HL-60 (cell line): ENCODE measurements around the gene SFMBT2.

Experiments used
- DNase-seq, 2 experiments: peaks; one replicate each; pipeline ENCODE4 v3.0.0-alpha.2; 2010 to 2020; ENCODE audit warnings: low read depth in 1 of 2, low spot score in 1 of 2
- H3K27ac ChIP-seq: fragments of 250-450 bp; sonication (Bioruptor Pico); replicated peaks from 2 replicates; pipeline ENCODE4 v1.5.1; 2020; ENCODE audit warnings: mild to moderate bottlenecking, moderate library complexity
- H3K27me3 ChIP-seq: fragments of 250-450 bp; sonication (Bioruptor Pico); 2 replicates; pipeline ENCODE4 v1.5.1; 2021; ENCODE audit warnings: mild to moderate bottlenecking, moderate library complexity; ENCODE audit not compliant: insufficient read depth, poor library complexity, severe bottlenecking
- H3K4me3 ChIP-seq: replicated peaks from 2 replicates; pipeline ENCODE4 v1.5.1; 2011; ENCODE audit warnings: mild to moderate bottlenecking, control low read depth, low read length; ENCODE audit not compliant: insufficient read depth
- GABPA ChIP-seq: IDR thresholded peaks from 2 replicates; pipeline ENCODE4 v1.6.1; 2012; ENCODE audit warnings: low read depth
- POLR2AphosphoS5 ChIP-seq: IDR thresholded peaks from 2 replicates; pipeline ENCODE4 v1.6.1; 2012; ENCODE audit warnings: low read depth
- SPI1 ChIP-seq: IDR thresholded peaks from 2 replicates; pipeline ENCODE4 v1.6.1; 2012; ENCODE audit warnings: low read depth, mild to moderate bottlenecking, borderline replicate concordance
- TF ChIP-seq, protein P1 (sequence below): IDR thresholded peaks from one replicate; pipeline ENCODE4 v1.5.1; 2011; ENCODE audit warnings: low read length, control low read depth, inconsistent platforms; ENCODE audit not compliant: insufficient read depth
- TF ChIP-seq, protein P2 (sequence below): IDR thresholded peaks from 2 replicates; pipeline ENCODE4 v1.6.1; 2012; ENCODE audit warnings: low read depth; ENCODE audit not compliant: insufficient replicate concordance

Gene SFMBT2

GRCh38 chr10:7306616-7307015 is 104.2 kb downstream of the SFMBT2 start:
- DNase-seq, result no peak

DNA sequence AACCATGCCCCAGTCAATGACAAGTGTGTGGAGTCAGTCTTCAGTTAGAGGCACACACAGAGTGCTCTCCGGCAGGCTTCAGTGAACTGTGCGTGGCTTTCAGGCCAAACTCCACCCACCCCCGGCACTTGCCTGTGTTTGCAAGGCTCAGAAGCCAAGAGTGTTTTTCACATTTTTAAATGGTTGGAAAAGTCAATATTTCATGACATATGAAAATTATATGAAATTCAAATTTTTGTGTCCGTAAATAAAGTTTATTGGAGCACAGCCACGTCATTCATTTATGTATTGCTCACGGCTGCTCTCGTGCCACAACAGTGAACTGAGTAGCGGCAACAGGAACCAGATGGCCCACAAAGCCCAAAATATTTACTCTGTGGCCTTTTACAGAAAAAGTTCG is 104.7 kb downstream of the SFMBT2 start:
- no peak overlapping the region for H3K4me3 ChIP-seq
- no peak for DNase-seq
- no peaks in the 10 kb centered on the region for H3K27me3 ChIP-seq
- TF ChIP-seq GABPA, result no peak
- no peak for TF ChIP-seq SPI1
- no peak for TF ChIP-seq POLR2AphosphoS5
- TF ChIP-seq, protein P1, sequence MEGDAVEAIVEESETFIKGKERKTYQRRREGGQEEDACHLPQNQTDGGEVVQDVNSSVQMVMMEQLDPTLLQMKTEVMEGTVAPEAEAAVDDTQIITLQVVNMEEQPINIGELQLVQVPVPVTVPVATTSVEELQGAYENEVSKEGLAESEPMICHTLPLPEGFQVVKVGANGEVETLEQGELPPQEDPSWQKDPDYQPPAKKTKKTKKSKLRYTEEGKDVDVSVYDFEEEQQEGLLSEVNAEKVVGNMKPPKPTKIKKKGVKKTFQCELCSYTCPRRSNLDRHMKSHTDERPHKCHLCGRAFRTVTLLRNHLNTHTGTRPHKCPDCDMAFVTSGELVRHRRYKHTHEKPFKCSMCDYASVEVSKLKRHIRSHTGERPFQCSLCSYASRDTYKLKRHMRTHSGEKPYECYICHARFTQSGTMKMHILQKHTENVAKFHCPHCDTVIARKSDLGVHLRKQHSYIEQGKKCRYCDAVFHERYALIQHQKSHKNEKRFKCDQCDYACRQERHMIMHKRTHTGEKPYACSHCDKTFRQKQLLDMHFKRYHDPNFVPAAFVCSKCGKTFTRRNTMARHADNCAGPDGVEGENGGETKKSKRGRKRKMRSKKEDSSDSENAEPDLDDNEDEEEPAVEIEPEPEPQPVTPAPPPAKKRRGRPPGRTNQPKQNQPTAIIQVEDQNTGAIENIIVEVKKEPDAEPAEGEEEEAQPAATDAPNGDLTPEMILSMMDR, result no peak
- TF ChIP-seq, protein P2, sequence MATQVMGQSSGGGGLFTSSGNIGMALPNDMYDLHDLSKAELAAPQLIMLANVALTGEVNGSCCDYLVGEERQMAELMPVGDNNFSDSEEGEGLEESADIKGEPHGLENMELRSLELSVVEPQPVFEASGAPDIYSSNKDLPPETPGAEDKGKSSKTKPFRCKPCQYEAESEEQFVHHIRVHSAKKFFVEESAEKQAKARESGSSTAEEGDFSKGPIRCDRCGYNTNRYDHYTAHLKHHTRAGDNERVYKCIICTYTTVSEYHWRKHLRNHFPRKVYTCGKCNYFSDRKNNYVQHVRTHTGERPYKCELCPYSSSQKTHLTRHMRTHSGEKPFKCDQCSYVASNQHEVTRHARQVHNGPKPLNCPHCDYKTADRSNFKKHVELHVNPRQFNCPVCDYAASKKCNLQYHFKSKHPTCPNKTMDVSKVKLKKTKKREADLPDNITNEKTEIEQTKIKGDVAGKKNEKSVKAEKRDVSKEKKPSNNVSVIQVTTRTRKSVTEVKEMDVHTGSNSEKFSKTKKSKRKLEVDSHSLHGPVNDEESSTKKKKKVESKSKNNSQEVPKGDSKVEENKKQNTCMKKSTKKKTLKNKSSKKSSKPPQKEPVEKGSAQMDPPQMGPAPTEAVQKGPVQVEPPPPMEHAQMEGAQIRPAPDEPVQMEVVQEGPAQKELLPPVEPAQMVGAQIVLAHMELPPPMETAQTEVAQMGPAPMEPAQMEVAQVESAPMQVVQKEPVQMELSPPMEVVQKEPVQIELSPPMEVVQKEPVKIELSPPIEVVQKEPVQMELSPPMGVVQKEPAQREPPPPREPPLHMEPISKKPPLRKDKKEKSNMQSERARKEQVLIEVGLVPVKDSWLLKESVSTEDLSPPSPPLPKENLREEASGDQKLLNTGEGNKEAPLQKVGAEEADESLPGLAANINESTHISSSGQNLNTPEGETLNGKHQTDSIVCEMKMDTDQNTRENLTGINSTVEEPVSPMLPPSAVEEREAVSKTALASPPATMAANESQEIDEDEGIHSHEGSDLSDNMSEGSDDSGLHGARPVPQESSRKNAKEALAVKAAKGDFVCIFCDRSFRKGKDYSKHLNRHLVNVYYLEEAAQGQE, result no peak
- H3K27ac ChIP-seq, result no peak overlapping the region

More at GRCh38 chr10:7306616-7307015, 104.2 kb downstream of the SFMBT2 start:
- Histone ChIP-seq H3K4me3 (no peak overlapping the region), H3K27me3 (no peaks in the 10 kb centered on the region), H3K27ac (no peak overlapping the region)
- TF ChIP-seq, protein P2, result no peak
- TF ChIP-seq SPI1 (no peak), POLR2AphosphoS5 (no peak), GABPA (no peak)
- TF ChIP-seq, protein P1, result no peak

GRCh38 chr10:7305053-7305452 is 105.8 kb downstream of the SFMBT2 start:
- TF ChIP-seq GABPA (no peak), SPI1 (no peak), POLR2AphosphoS5 (no peak)
- TF ChIP-seq, protein P1, result no peak
- TF ChIP-seq, protein P2, result no peak
- H3K27ac ChIP-seq, result no peak overlapping the region

More at GRCh38 chr10:7305053-7305452, 105.8 kb downstream of the SFMBT2 start:
- no peak overlapping the region for H3K4me3 ChIP-seq
- DNase-seq, result no peak
- no peaks in the 10 kb centered on the region for H3K27me3 ChIP-seq
